ENCODE results near the gene ELMOD1.

ELMOD1 gene

DNA sequence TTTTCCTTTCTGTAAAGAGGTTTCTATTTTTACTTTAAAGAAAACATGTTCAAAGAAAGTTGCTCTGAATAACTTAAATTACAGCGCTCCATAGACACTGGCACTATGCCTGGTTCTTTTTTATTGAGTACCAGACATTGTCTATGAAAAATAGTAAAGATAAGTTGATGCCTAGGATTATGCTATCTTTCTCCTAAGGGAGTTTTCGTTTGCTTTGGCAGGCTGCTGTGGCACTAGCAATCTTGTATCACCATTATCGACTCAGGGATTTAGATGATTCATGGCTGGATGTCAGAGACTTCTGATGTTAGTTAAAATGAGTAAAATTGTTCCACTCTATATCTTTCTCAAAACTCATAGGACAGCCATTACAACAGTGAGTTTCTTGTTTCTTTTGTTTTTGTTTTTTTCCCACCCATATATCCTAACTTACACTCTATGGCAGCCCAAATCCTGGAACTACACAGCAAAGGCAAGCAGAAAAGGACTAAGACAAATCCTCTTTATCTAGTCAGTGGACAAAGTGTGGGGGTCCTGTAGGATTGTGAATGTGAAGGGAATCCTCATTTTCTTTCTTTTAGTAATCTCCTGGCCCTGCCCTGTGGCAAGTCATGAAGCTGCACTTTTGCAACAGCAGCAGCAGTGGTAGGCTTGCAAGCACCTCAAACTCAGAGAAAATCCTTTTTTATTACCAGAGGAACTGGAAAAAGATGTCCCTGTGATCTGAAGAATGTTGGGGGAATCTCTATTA is 100.2 kb downstream of the ELMOD1 start:
- H3K79me2 ChIP-seq (ENCODE audit: low read length): no peaks in the 10 kb centered on the region
- H3K4me1 ChIP-seq (ENCODE audit: low read length): no peaks in the 10 kb centered on the region
- H3K9ac ChIP-seq (ENCODE audit: low read length): no peak overlapping the region
- H3K4me2 ChIP-seq (ENCODE audit: low read length): no peak overlapping the region
- H3K27ac ChIP-seq (ENCODE audit: low read length): no peak overlapping the region
- no peaks in the 10 kb centered on the region for H3K9me3 ChIP-seq (ENCODE audit: insufficient read depth, low read length)
- H3K4me3 ChIP-seq (ENCODE audit: low read length): no peak overlapping the region
- no peaks in the 10 kb centered on the region for H3K27me3 ChIP-seq (ENCODE audit: low read depth, low read length)
- no peak overlapping the region for H2AFZ ChIP-seq (ENCODE audit: low read depth, low read length)
- no peaks in the 10 kb centered on the region for H4K20me1 ChIP-seq (ENCODE audit: insufficient read depth, low read length)
- no peaks in the 10 kb centered on the region for H3K36me3 ChIP-seq (replicated peaks; ENCODE audit: low read depth, low read length)
- no peak for TF ChIP-seq EZH2phosphoT487 (IDR thresholded peaks at IDR 0.05; ENCODE audit: low read depth)
- TF ChIP-seq, protein P1, sequence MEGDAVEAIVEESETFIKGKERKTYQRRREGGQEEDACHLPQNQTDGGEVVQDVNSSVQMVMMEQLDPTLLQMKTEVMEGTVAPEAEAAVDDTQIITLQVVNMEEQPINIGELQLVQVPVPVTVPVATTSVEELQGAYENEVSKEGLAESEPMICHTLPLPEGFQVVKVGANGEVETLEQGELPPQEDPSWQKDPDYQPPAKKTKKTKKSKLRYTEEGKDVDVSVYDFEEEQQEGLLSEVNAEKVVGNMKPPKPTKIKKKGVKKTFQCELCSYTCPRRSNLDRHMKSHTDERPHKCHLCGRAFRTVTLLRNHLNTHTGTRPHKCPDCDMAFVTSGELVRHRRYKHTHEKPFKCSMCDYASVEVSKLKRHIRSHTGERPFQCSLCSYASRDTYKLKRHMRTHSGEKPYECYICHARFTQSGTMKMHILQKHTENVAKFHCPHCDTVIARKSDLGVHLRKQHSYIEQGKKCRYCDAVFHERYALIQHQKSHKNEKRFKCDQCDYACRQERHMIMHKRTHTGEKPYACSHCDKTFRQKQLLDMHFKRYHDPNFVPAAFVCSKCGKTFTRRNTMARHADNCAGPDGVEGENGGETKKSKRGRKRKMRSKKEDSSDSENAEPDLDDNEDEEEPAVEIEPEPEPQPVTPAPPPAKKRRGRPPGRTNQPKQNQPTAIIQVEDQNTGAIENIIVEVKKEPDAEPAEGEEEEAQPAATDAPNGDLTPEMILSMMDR (IDR thresholded peaks at IDR 0.05; ENCODE audit: low read depth, low read length): no peak

DNA sequence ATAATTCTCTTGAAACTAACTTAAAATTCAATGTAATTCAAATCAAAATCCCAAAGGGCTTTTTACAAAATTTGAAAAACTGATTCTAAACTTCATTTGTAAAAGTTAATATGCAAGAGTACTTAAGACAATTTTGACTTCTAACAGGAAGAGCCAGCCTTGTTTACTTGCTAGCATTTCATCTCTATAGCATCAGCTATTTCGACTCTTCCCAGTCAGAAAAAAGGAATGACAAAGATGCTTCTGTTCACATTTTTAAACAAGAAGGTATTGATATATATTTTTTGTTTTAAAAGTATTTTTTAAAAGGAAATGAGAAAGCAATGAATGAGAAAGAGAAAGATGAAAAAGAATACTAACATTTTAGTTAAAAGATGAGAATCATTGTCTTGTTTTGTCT is 104.5 kb downstream of the ELMOD1 start:
- no peak overlapping the region for H3K4me3 ChIP-seq (ENCODE audit: low read length)
- H3K27ac ChIP-seq (ENCODE audit: low read length): no peak overlapping the region
- TF ChIP-seq EZH2phosphoT487 (IDR thresholded peaks at IDR 0.05; ENCODE audit: low read depth): no peak
- TF ChIP-seq, protein P1 (IDR thresholded peaks at IDR 0.05; ENCODE audit: low read depth, low read length): no peak
- H3K4me2 ChIP-seq (ENCODE audit: low read length): no peak overlapping the region
- H3K4me1 ChIP-seq (ENCODE audit: low read length): no peaks in the 10 kb centered on the region
- H3K79me2 ChIP-seq (ENCODE audit: low read length): no peaks in the 10 kb centered on the region
- H3K9ac ChIP-seq (ENCODE audit: low read length): no peak overlapping the region
- no peaks in the 10 kb centered on the region for H3K36me3 ChIP-seq (replicated peaks; ENCODE audit: low read depth, low read length)
- H3K27me3 ChIP-seq (ENCODE audit: low read depth, low read length): 0 out of 2 replicates have a peak, but pooled peaks cover 3% of the 10 kb centered on the region
- no peak overlapping the region for H2AFZ ChIP-seq (ENCODE audit: low read depth, low read length)
- H3K9me3 ChIP-seq (ENCODE audit: insufficient read depth, low read length): no peaks in the 10 kb centered on the region
- no peaks in the 10 kb centered on the region for H4K20me1 ChIP-seq (ENCODE audit: insufficient read depth, low read length)

DNA sequence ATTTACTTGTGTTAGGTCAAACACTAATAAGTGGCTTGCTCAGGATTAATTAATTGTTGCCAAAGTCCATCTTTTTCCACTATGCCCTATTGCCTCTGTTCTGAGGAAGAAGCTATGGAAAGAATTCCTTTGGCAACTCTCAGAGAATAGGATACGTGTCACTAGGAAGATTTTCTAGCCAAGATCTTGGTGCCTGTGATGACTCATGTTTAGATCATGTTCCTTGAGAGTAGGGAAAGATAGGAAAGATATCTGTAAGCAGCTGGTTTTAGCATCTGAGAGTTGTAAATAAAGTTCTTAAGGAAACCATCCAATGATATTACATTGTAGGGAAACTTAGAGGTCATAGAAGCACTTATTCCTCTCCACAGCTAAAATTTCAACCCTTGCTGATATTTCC is 105.2 kb downstream of the ELMOD1 start:
- Histone ChIP-seq H3K4me3 (ENCODE audit: low read length) (no peak overlapping the region), H3K27me3 (ENCODE audit: low read depth, low read length) (0 out of 2 replicates have a peak, but pooled peaks cover 3% of the 10 kb centered on the region), H3K4me1 (ENCODE audit: low read length) (no peaks in the 10 kb centered on the region), H3K4me2 (ENCODE audit: low read length) (no peak overlapping the region), H2AFZ (ENCODE audit: low read depth, low read length) (no peak overlapping the region), H3K9me3 (ENCODE audit: insufficient read depth, low read length) (no peaks in the 10 kb centered on the region), H3K27ac (ENCODE audit: low read length) (no peak overlapping the region), H4K20me1 (ENCODE audit: insufficient read depth, low read length) (no peaks in the 10 kb centered on the region), H3K79me2 (ENCODE audit: low read length) (no peaks in the 10 kb centered on the region), H3K36me3 (replicated peaks; ENCODE audit: low read depth, low read length) (no peaks in the 10 kb centered on the region), H3K9ac (ENCODE audit: low read length) (no peak overlapping the region)
- TF ChIP-seq EZH2phosphoT487 (IDR thresholded peaks at IDR 0.05; ENCODE audit: low read depth): no peak
- TF ChIP-seq, protein P1 (IDR thresholded peaks at IDR 0.05; ENCODE audit: low read depth, low read length): no peak

DNA sequence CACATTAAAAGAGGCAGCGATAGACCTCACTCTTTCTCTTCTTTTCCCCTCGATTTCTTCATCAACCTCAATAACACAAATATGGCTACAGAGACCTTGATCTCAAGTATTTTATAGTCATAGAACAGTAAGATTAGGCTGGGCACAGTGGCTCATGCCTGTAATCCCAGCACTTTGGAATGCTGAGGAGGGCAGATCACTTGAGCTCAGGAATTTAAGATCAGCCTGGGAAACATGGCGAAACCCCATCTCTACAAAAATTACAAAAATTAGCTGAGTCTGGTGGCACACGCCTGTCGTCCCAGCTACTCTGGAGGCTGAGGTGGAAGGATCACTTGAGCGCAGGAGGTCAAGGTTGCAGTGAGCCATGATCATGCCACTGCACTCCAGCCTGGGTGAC is 106.3 kb downstream of the ELMOD1 start:
- no peak overlapping the region for H3K4me3 ChIP-seq (ENCODE audit: low read length)
- H3K9me3 ChIP-seq (ENCODE audit: insufficient read depth, low read length): no peaks in the 10 kb centered on the region
- 0 out of 2 replicates have a peak, but pooled peaks cover 3% of the 10 kb centered on the region for H3K27me3 ChIP-seq (ENCODE audit: low read depth, low read length)
- no peaks in the 10 kb centered on the region for H3K36me3 ChIP-seq (replicated peaks; ENCODE audit: low read depth, low read length)
- H3K4me2 ChIP-seq (ENCODE audit: low read length): no peak overlapping the region
- H2AFZ ChIP-seq (ENCODE audit: low read depth, low read length): no peak overlapping the region
- H3K79me2 ChIP-seq (ENCODE audit: low read length): no peaks in the 10 kb centered on the region
- no peak overlapping the region for H3K27ac ChIP-seq (ENCODE audit: low read length)
- no peak overlapping the region for H3K9ac ChIP-seq (ENCODE audit: low read length)
- H4K20me1 ChIP-seq (ENCODE audit: insufficient read depth, low read length): no peaks in the 10 kb centered on the region
- TF ChIP-seq, protein P1 (IDR thresholded peaks at IDR 0.05; ENCODE audit: low read depth, low read length): no peak
- TF ChIP-seq EZH2phosphoT487 (IDR thresholded peaks at IDR 0.05; ENCODE audit: low read depth): no peak
- no peaks in the 10 kb centered on the region for H3K4me1 ChIP-seq (ENCODE audit: low read length)

Data from OCI-LY3 (cell line).